Lower leg skin (tissue), 3 donors: ENCODE measurements around the gene ARHGAP25.

Experiments used
- POLR2A ChIP-seq, 2 donors: fragments of 450-650 bp; IDR thresholded peaks; one replicate each; pipeline ENCODE4 v1.6.1; 2016 to 2017; ENCODE audit warnings: antibody characterized with exemption in 2 of 2, mild to moderate bottlenecking in 1 of 2, moderate library complexity in 1 of 2
- TF ChIP-seq, protein P1 (sequence below), 3 donors: fragments of 450-650 bp; IDR thresholded peaks; one replicate each; pipeline ENCODE4 v1.5.1; 2016; ENCODE audit warnings: antibody characterized with exemption in 3 of 3, mild to moderate bottlenecking in 3 of 3, moderate library complexity in 2 of 3

DNA sequence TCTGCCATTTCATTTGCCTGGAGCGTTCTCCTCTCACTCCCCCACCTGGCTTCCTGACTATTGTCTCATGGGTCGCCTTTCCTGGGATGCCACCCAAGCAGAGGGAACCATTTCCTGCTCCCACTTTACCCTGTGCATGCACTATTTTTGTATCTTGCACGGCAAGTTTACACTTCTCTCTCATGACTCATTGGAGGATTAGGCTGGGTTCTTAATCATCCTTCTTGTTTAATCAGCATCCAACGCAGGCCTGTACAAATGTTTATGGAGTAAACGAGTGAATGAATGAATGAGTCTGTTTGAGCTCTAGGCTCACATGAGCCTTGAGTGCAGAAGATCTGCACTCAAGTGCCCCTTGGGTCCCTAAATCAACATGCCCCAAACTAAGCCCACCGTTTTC, 3.8 kb upstream of the ARHGAP25 start:
- TF ChIP-seq POLR2A (IDR thresholded peaks at IDR 0.05) = no peak
- TF ChIP-seq, protein P1, sequence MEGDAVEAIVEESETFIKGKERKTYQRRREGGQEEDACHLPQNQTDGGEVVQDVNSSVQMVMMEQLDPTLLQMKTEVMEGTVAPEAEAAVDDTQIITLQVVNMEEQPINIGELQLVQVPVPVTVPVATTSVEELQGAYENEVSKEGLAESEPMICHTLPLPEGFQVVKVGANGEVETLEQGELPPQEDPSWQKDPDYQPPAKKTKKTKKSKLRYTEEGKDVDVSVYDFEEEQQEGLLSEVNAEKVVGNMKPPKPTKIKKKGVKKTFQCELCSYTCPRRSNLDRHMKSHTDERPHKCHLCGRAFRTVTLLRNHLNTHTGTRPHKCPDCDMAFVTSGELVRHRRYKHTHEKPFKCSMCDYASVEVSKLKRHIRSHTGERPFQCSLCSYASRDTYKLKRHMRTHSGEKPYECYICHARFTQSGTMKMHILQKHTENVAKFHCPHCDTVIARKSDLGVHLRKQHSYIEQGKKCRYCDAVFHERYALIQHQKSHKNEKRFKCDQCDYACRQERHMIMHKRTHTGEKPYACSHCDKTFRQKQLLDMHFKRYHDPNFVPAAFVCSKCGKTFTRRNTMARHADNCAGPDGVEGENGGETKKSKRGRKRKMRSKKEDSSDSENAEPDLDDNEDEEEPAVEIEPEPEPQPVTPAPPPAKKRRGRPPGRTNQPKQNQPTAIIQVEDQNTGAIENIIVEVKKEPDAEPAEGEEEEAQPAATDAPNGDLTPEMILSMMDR (IDR thresholded peaks at IDR 0.05) = no peak
